HepG2 (cell line): ENCODE results near the gene ANP32A. TPM values are rescaled to one million over a fixed set of nuclear protein-coding genes. Genes with fewer than 3 reads are reported as not detected.
A peak's percentile ranks its signal among the peaks of the same experiment; 100 is the strongest.

Experiments used
- ATAC-seq: fragments of 200-7000 bp; cut with Tn5 transposase; 3 replicates; pipeline ENCODE4 v1.9.1; 2020; ENCODE audit warnings: mild to moderate bottlenecking, moderate library complexity
- Bru-seq: library from RNA; stranded (reverse); fragments of 400-500 nt; gene quantifications from one replicate; lab custom pipeline; 2021; lab: Mats Ljungman, UMichigan
- BruChase-seq, 2 experiments: library from RNA; stranded (reverse); fragments of 400-500 nt; gene quantifications; one replicate each; lab custom pipeline; 2021; lab: Mats Ljungman, UMichigan
- BruUV-seq: library from RNA; stranded (reverse); fragments of 400-500 nt; replicated peaks from 2 replicates; lab custom pipeline; 2021; lab: Mats Ljungman, UMichigan
- CTCF ChIA-PET: fragments of 300-600 bp; formaldehyde crosslinking; extraction: SDS; loops from one replicate; lab custom pipeline; 2021; ENCODE audit warnings: low total read pairs, inconsistent platforms, low intra/inter-chr PET ratio; lab: Yijun Ruan, JAX
- POLR2A ChIA-PET: fragments of 350-600 bp; sonication (Branson Sonifier 250); formaldehyde crosslinking; loops from one replicate; lab custom pipeline; 2020; ENCODE audit warnings: antibody characterized with exemption, inconsistent platforms; lab: Yijun Ruan, JAX
- DNase-seq: peaks from one replicate; pipeline ENCODE4 v3.0.0-alpha.2; 2015; ENCODE audit warnings: low spot score
- FAIRE-seq: peaks from 3 replicates; lab custom pipeline; 2011; peaks lifted over from hg19 to GRCh38; lab: Jason Lieb, UNC
- H2AFZ ChIP-seq: one replicate; pipeline ENCODE4 v1.6.1; 2011; ENCODE audit warnings: low read length, inconsistent platforms
- H3K27ac ChIP-seq: fragments of 300-600 bp; 3 replicates; pipeline ENCODE4 v1.8.0; 2011; ENCODE audit warnings: mixed run types, mild to moderate bottlenecking, mixed read lengths, low read length, inconsistent platforms; ENCODE audit not compliant: insufficient read depth; ENCODE audit errors: extremely low read length
- H3K27me3 ChIP-seq, 2 experiments: fragments of 200-600 bp in 1 of 2; 2 replicates in 1 of 2; 3 replicates in 1 of 2; pipeline versions ENCODE4 v1.6.0 to v1.8.0; 2011; ENCODE audit warnings: low read length in 2 of 2, mild to moderate bottlenecking in 2 of 2, moderate library complexity in 2 of 2, inconsistent platforms in 1 of 2; ENCODE audit not compliant: insufficient read depth in 2 of 2, control insufficient read depth in 1 of 2
- H3K36me3 ChIP-seq, 2 experiments: fragments of 200-600 bp in 1 of 2; replicated peaks in 1 of 2; 2 replicates in 1 of 2; 3 replicates in 1 of 2; pipeline versions ENCODE4 v1.5.1 to v1.8.0; 2011; ENCODE audit warnings: low read length in 2 of 2, inconsistent platforms in 1 of 2; ENCODE audit not compliant: insufficient read depth in 2 of 2, control insufficient read depth in 1 of 2
- H3K4me1 ChIP-seq: 2 replicates; pipeline ENCODE4 v1.5.1; 2012; ENCODE audit warnings: low read length, inconsistent platforms; ENCODE audit not compliant: insufficient read depth
- H3K4me2 ChIP-seq: 2 replicates; pipeline ENCODE4 v1.6.0; 2011; ENCODE audit warnings: low read depth, low read length, inconsistent platforms
- H3K4me3 ChIP-seq, 3 experiments: fragments of 200-600 bp in 1 of 3; sonication (generic), shearing (Covaris generic) in 1 of 3; replicated peaks in 1 of 3; 2 replicates each; pipeline ENCODE4 v1.5.1; 2011 to 2016; ENCODE audit warnings: low read length in 3 of 3, inconsistent platforms in 2 of 3, low read depth in 2 of 3, mild to moderate bottlenecking in 2 of 3, control low read depth in 1 of 3, mixed read lengths in 1 of 3; ENCODE audit not compliant: insufficient read depth in 1 of 3
- H3K79me2 ChIP-seq: one replicate; pipeline ENCODE4 v1.6.1; 2011; ENCODE audit warnings: low read length, inconsistent platforms; ENCODE audit not compliant: insufficient read depth
- H3K9ac ChIP-seq: 2 replicates; pipeline ENCODE4 v1.6.0; 2011; ENCODE audit warnings: mild to moderate bottlenecking, low read depth, low read length, inconsistent platforms; ENCODE audit not compliant: insufficient read depth
- H3K9me3 ChIP-seq: 2 replicates; pipeline ENCODE4 v1.5.1; 2012; ENCODE audit warnings: mild to moderate bottlenecking, low read length
- H4K20me1 ChIP-seq: 2 replicates; pipeline ENCODE4 v1.6.0; 2011; ENCODE audit warnings: inconsistent platforms, mild to moderate bottlenecking, low read length, moderate library complexity; ENCODE audit not compliant: insufficient read depth
- ATAD3A ChIP-seq: sonication (generic); formaldehyde crosslinking; IDR thresholded peaks from 2 replicates; pipeline ENCODE4 v1.4.0; 2020; ENCODE audit warnings: missing genetic modification reagents
- HDAC1 ChIP-seq: sonication (generic); formaldehyde crosslinking; IDR thresholded peaks from 2 replicates; pipeline ENCODE4 v1.5.1; 2020; ENCODE audit warnings: mild to moderate bottlenecking, missing genetic modification reagents
- HDAC2 ChIP-seq: sonication (generic); formaldehyde crosslinking; IDR thresholded peaks from 2 replicates; pipeline ENCODE4 v1.4.0; 2020; ENCODE audit warnings: missing genetic modification reagents
- SP2 ChIP-seq: sonication (generic); formaldehyde crosslinking; IDR thresholded peaks from 2 replicates; pipeline ENCODE4 v1.5.1; 2020; ENCODE audit warnings: mild to moderate bottlenecking, missing genetic modification reagents
- THYN1 ChIP-seq: sonication (generic); formaldehyde crosslinking; IDR thresholded peaks from 2 replicates; pipeline ENCODE4 v1.8.1; 2023; ENCODE audit warnings: low read depth, mild to moderate bottlenecking, moderate library complexity, missing genetic modification reagents, borderline replicate concordance
- TSC22D2 ChIP-seq: sonication (generic); formaldehyde crosslinking; IDR thresholded peaks from 2 replicates; pipeline ENCODE4 v1.5.1; 2020; ENCODE audit warnings: missing genetic modification reagents, mild to moderate bottlenecking, borderline replicate concordance
- U2AF1 ChIP-seq: fragments of 200-400 bp; formaldehyde crosslinking; optimal IDR thresholded peaks from 2 replicates; pipeline ENCODE3; 2017; ENCODE audit warnings: mild to moderate bottlenecking, low read depth, low read length
- ZBTB39 ChIP-seq: sonication (generic); formaldehyde crosslinking; IDR thresholded peaks from 2 replicates; pipeline ENCODE4 v1.5.0; 2020; ENCODE audit warnings: missing genetic modification reagents
- ZBTB43 ChIP-seq: sonication (generic); formaldehyde crosslinking; conservative IDR thresholded peaks from 2 replicates; pipeline ENCODE4 v1.4.0; 2020; ENCODE audit warnings: missing genetic modification reagents
- ZNF639 ChIP-seq: conservative IDR thresholded peaks from 2 replicates; pipeline ENCODE4 v1.6.1; 2018; ENCODE audit warnings: missing genetic modification reagents
- WGBS: methylation state at CpG from one replicate; pipeline ENCODE4 v1.1.6; 2017; ENCODE audit warnings: low lambda C conversion rate; 5-methylcytosine and 5-hydroxymethylcytosine counted together
- in situ Hi-C: cut with HindIII; loops from 2 replicates; pipeline ENCODE4 v1.10.0; 2017; ENCODE audit warnings: low pct_unique_long_range_greater_than_20kb; ENCODE audit not compliant: extremely low pct_ligation_motif_present
- intact Hi-C: fragments of 100-400 bp; cut with micrococcal nuclease; formaldehyde crosslinking; loops from one replicate; pipeline ENCODE4 v1.10.0; 2022; ENCODE audit not compliant: unreplicated experiment
- long read RNA-seq, 2 experiments: library from RNA in 1 of 2; library from polyadenylated mRNA in 1 of 2; stranded (forward) in 1 of 2; unstranded in 1 of 2; transcript quantifications; one replicate each; pipeline ENCODE4 v2.0.0, GENCODE V29; 2019 to 2022
- polyA minus RNA-seq, 3 experiments: library from RNA; depleted of rRNA, polyadenylated mRNA; stranded (reverse); fragments of >200 nt; gene quantifications; 2 replicates each; pipeline ENCODE4 v1.2.3, GENCODE V29; 2011; ENCODE audit warnings: low replicate concordance in 1 of 3
- polyA plus RNA-seq, 8 experiments: library from polyadenylated mRNA; depleted of rRNA in 3 of 8; stranded (reverse) in 7 of 8; unstranded in 1 of 8; fragments of >200 nt; fragmentation: Illumina TruSeq in 4 of 8; extraction: Trizol in 4 of 8; gene quantifications; 2 replicates each; pipeline versions ENCODE4 v1.2.1 to v1.2.3, GENCODE V29; 2011 to 2016; ENCODE audit warnings: low read depth in 4 of 8, missing spikeins in 1 of 8, mixed read lengths in 1 of 8; ENCODE audit not compliant: insufficient read depth in 1 of 8
- total RNA-seq, 5 experiments: library from RNA; depleted of rRNA; stranded (reverse); fragments of >200 nt; fragmentation: Illumina TruSeq; extraction: Trizol; gene quantifications; 2 replicates each; pipeline ENCODE4 v1.2.3, GENCODE V29; 2016; ENCODE audit warnings: low read depth in 1 of 5

Gene ANP32A
- total RNA-seq (2016; rRNA removed; fragmentation: Illumina TruSeq; extraction: Trizol) (206 and 323 TPM in 2 replicates), polyA plus RNA-seq (2011; rRNA removed) (49.3 and 60.6 TPM in 2 replicates), polyA minus RNA-seq (2011; rRNA and poly(A)+ RNA removed; ENCODE audit: low replicate concordance) (22.9 and 64.5 TPM in 2 replicates), Bru-seq, nascent RNA (percentile 89 among the genes with signal in this experiment), BruChase-seq, experiment 1, labeled RNA remaining after a 6-hour chase (percentile 90 among the genes with signal in this experiment), BruChase-seq, experiment 2, labeled RNA remaining after a 2-hour chase (percentile 88 among the genes with signal in this experiment)
- 20.6 and 23.7 TPM in 2 replicates for total RNA-seq (2016; cell fraction: cytosol; rRNA removed; fragmentation: Illumina TruSeq; extraction: Trizol; ENCODE audit: low read depth)
- 211 and 312 TPM in 2 replicates for total RNA-seq (2016; cell fraction: insoluble cytoplasmic fraction; rRNA removed; fragmentation: Illumina TruSeq; extraction: Trizol)
- total RNA-seq (2016; cell fraction: membrane; rRNA removed; fragmentation: Illumina TruSeq; extraction: Trizol), result 33.5 and 37.5 TPM in 2 replicates
- 81.8 and 84.7 TPM in 2 replicates for total RNA-seq (2016; cell fraction: nucleus; rRNA removed; fragmentation: Illumina TruSeq; extraction: Trizol)
- polyA plus RNA-seq (2011; cell fraction: cytosol; rRNA removed), result 28.0 and 36.6 TPM in 2 replicates
- 25.1 and 25.6 TPM in 2 replicates for polyA plus RNA-seq (2011; cell fraction: nucleus; rRNA removed)
- polyA plus RNA-seq (2012), result 144 and 186 TPM in 2 replicates
- 21.7 and 22.0 TPM in 2 replicates for polyA plus RNA-seq (2016; cell fraction: cytosol; fragmentation: Illumina TruSeq; extraction: Trizol; ENCODE audit: low read depth)
- polyA plus RNA-seq (2016; cell fraction: insoluble cytoplasmic fraction; fragmentation: Illumina TruSeq; extraction: Trizol; ENCODE audit: low read depth), result 513 and 558 TPM in 2 replicates
- 26.3 and 31.3 TPM in 2 replicates for polyA plus RNA-seq (2016; cell fraction: membrane; fragmentation: Illumina TruSeq; extraction: Trizol; ENCODE audit: low read depth)
- 158 and 180 TPM in 2 replicates for polyA plus RNA-seq (2016; cell fraction: nucleus; fragmentation: Illumina TruSeq; extraction: Trizol; ENCODE audit: insufficient read depth, low read depth)
- 29.8 and 35.1 TPM in 2 replicates for polyA minus RNA-seq (2011; cell fraction: cytosol; rRNA and poly(A)+ RNA removed)
- 54.8 and 55.4 TPM in 2 replicates for polyA minus RNA-seq (2011; cell fraction: nucleus; rRNA and poly(A)+ RNA removed)
- long read RNA-seq, experiment 1, transcript ANP32A-203 (7 exons, 2,440 nt), result major isoform, 45 of 73 reads
- long read RNA-seq, experiment 1, partial matches to known transcripts, result 10 of 73 reads
- long read RNA-seq, experiment 1, other reads (novel, unspliced or antisense), result 16 of 73 reads
- long read RNA-seq, experiment 2, transcript ANP32A-208 (3 exons, 707 nt), result major isoform, 31 of 305 reads
- long read RNA-seq, experiment 2, transcript ANP32A-207 (2 exons, 2,015 nt), result minor isoform, 7 of 305 reads
- long read RNA-seq, experiment 2, partial matches to known transcripts, result 158 of 305 reads
- long read RNA-seq, experiment 2, other reads (novel, unspliced or antisense), result 106 of 305 reads

GRCh38 chr15:68820295-68821189 lies at the start of gene ANP32A:
TSS of gene ANP32A (minus strand) at chr15:68820895. CDS start at chr15:68820751, 144 bp downstream.
- ChIA-PET POLR2A (interaction anchor here (0.8 kb wide), 1 partner anchor 873 kb away, joined by 3 read pairs; no protein-coding TSS in a partner anchor), CTCF (no interaction called here)
- H4K20me1 ChIP-seq, result peaks cover 25% of the 10 kb centered on the region
- H3K4me3 ChIP-seq, result peak within 1 kb of the TSS; percentile 83 to 100 (median 84)
- peaks cover 61% of the 10 kb centered on the region for H3K79me2 ChIP-seq
- H3K9me3 ChIP-seq, result no peaks in the 10 kb centered on the region
- in situ Hi-C loops, result loop anchor here (25.0 kb wide), 1 partner anchor 642 kb away; the partner anchor contains the start of gene RPLP1
- intact Hi-C loops, result loop anchor here (5.0 kb wide), 1 partner anchor 57 kb away; no protein-coding TSS in a partner anchor
- H3K9ac ChIP-seq, result peak within 1 kb of the TSS; percentile 95
- peak; percentile 85 for DNase-seq
- no peaks in the 10 kb centered on the region; a peak in 1 of 5 replicates for H3K27me3 ChIP-seq
- H3K36me3 ChIP-seq, result peaks cover 0 to 1% of the 10 kb centered on the region in 2 experiments; a peak in 1 of 5 replicates
- no peak within 1 kb of the TSS for H2AFZ ChIP-seq
- BruUV-seq, result no TSS peak
- H3K27ac ChIP-seq, result peak within 1 kb of the TSS; percentile 97
- no peak for FAIRE-seq
- WGBS, result under 1% methylated on average over 28 of the region's 81 CpGs
- peak; percentile 80 for ATAC-seq
- peak within 1 kb of the TSS; percentile 91 for H3K4me2 ChIP-seq
- peaks cover 26% of the 10 kb centered on the region for H3K4me1 ChIP-seq
- TF ChIP-seq THYN1 (no peak), TSC22D2 (CRISPR knock-in tag) (no peak), ZBTB43 (CRISPR knock-in tag) (peak; percentile 97), SP2 (CRISPR knock-in tag) (peak; percentile 96), U2AF1 (no peak), ZBTB39 (no peak), HDAC2 (CRISPR knock-in tag) (peak; percentile 24; the same call in 1 of the 2 replicates), HDAC1 (CRISPR knock-in tag) (0 out of 2 replicates have a peak, but pooled peaks have one; percentile 44), ZNF639 (CRISPR knock-in tag) (no peak), ATAD3A (CRISPR knock-in tag) (no peak)
